GM12865 (cell line): ENCODE data around the gene BIRC7.

Source experiments
- DNase-seq: peaks from one replicate; pipeline ENCODE4 v3.0.0; 2010; ENCODE audit warnings: low read depth
- H3K4me3 ChIP-seq: 2 replicates; pipeline ENCODE4 v1.5.1; 2011; ENCODE audit warnings: mild to moderate bottlenecking, low read depth, low read length, control low read depth
- CTCF ChIP-seq: IDR thresholded peaks from 2 replicates; pipeline ENCODE4 v1.5.1; 2011; ENCODE audit warnings: low read length, control low read depth, low read depth, inconsistent platforms; ENCODE audit not compliant: insufficient read depth; ENCODE audit errors: missing control alignments

BIRC7 gene

GRCh38 chr20:63235399-63235983, at the start of gene BIRC7:
Gene BIRC7 (plus strand): TSS chr20:63235905. CDS start chr20:63236097, 192 bp downstream.
- DNase-seq, result no peak
- no peak for TF ChIP-seq CTCF
- H3K4me3 ChIP-seq, result no peak within 1 kb of the TSS

DNA sequence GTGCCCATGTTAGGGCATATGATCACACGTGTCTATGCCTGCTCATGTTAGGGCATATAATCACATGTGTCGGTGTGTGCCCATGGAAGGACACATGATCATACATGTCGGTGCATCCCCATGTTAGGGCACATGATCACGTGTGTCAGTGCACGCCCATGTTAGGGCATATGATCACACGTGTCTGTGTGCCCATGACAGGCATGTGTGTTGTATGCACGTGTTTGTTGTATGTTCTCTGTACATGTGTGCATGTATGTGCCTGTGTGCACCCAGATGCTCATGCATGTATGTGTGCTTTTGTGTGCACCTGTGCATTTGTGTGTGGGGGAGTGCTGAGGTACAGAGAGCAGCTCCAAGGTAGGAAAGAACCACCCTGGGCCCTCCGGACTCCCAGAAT, 49.6 kb upstream of the BIRC7 start:
- H3K4me3 ChIP-seq, result no peak overlapping the region
- no peak for DNase-seq
- no peak for TF ChIP-seq CTCF

GRCh38 chr20:63186528-63187316, 49.0 kb upstream of the BIRC7 start:
- no peak for TF ChIP-seq CTCF
- no peak overlapping the region for H3K4me3 ChIP-seq
- DNase-seq, result no peak

- H3K4me3 ChIP-seq, result no peak overlapping the region
- no peak for TF ChIP-seq CTCF
- DNase-seq, result no peak
These were observed 48.2 kb upstream of the BIRC7 start for GRCh38 chr20:63187338-63188158.

GRCh38 chr20:63188159-63188442, 47.6 kb upstream of the BIRC7 start:
- H3K4me3 ChIP-seq, result no peak overlapping the region
- DNase-seq, result no peak
- TF ChIP-seq CTCF, result no peak

DNA sequence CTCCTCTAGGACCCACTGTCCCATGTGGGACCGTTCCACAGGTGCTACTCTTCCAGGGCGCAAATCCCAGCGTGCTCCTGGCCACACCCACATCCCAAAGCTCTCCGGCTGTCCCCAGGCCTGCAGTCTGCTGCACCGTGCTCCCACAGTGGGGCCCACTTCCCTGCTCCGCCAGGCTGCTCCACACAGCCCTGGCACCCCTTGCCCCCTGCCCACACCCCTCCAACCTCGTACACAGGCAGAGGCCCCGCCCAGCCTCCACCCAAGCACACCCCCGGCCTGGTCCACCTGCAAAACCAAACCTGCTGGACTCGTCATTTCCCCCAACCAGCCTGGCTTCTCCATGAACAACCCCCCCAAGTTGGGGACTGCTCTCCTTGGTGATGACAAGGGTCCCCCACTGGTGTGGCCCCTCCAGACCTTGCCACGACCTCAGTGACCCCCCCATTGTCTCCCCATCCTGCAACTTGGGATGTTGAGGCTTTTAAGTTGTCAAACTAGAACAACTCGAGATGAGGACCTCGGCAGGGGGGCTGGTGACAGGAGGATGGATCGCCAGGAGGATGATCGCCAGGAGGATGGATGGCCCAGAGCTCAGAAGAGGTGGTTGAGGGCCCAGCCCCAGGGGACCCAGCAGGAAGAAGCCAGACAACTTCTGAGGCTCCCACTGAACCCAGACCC, 46.9 kb upstream of the BIRC7 start:
- H3K4me3 ChIP-seq, result no peak overlapping the region
- no peak for TF ChIP-seq CTCF
- DNase-seq, result no peak
